Neuron (in vitro differentiated cells): ENCODE measurements around the gene NGF.
"Not testable (repeated sequence)": the region's sequence is repeated elsewhere in the genome, so short reads cannot be mapped to it uniquely, and the experiment has no call there.

ENCODE experiments used
- H2AFZ ChIP-seq: one replicate; pipeline ENCODE4 v1.6.1; 2013; ENCODE audit warnings: low read depth, mild to moderate bottlenecking, inconsistent platforms, low read length, moderate library complexity
- H3K27me3 ChIP-seq: one replicate; pipeline ENCODE4 v1.6.1; 2013; ENCODE audit warnings: low read length; ENCODE audit not compliant: insufficient read depth
- H3K36me3 ChIP-seq: one replicate; pipeline ENCODE4 v1.6.1; 2013; ENCODE audit warnings: low read length; ENCODE audit not compliant: insufficient read depth
- H3K4me1 ChIP-seq: one replicate; pipeline ENCODE4 v1.6.1; 2013; ENCODE audit warnings: low read length; ENCODE audit not compliant: insufficient read depth
- H3K4me3 ChIP-seq: 2 replicates; pipeline ENCODE4 v1.5.1; 2013; ENCODE audit warnings: mild to moderate bottlenecking, low read length, moderate library complexity
- H3K9me3 ChIP-seq: one replicate; pipeline ENCODE4 v1.6.1; 2013; ENCODE audit warnings: low read length

The NGF gene

GRCh38 chr1:115337633-115338456, at the start of gene NGF:
Gene NGF, minus strand, starts transcription at chr1:115338249. Its CDS starts 51,454 bp downstream, at chr1:115286795.
- peaks cover 46% of the 10 kb centered on the region for H3K27me3 ChIP-seq
- no peaks in the 10 kb centered on the region for H3K36me3 ChIP-seq
- no peak within 1 kb of the TSS for H2AFZ ChIP-seq

GRCh38 chr1:115383455-115383854, 45.4 kb upstream of the NGF start:
- not testable (repeated sequence) for H3K4me1 ChIP-seq, H3K27me3 ChIP-seq, H3K9me3 ChIP-seq, H3K4me3 ChIP-seq, H2AFZ ChIP-seq, H3K36me3 ChIP-seq

More at GRCh38 chr1:115337633-115338456, at the start of gene NGF:
- Histone ChIP-seq H3K9me3 (no peaks in the 10 kb centered on the region), H3K4me3 (no peak within 1 kb of the TSS), H3K4me1 (no peaks in the 10 kb centered on the region)

- Histone ChIP-seq H2AFZ (no peak overlapping the region), H3K4me1 (no peaks in the 10 kb centered on the region), H3K4me3 (no peak overlapping the region), H3K9me3 (no peaks in the 10 kb centered on the region), H3K27me3 (no peaks in the 10 kb centered on the region), H3K36me3 (no peaks in the 10 kb centered on the region)
Measured at GRCh38 chr1:115379943-115380342, 41.9 kb upstream of the NGF start.

- no peaks in the 10 kb centered on the region for H3K9me3 ChIP-seq
- no peaks in the 10 kb centered on the region for H3K27me3 ChIP-seq
- H3K4me1 ChIP-seq: no peaks in the 10 kb centered on the region
- no peaks in the 10 kb centered on the region for H3K36me3 ChIP-seq
- H3K4me3 ChIP-seq: no peak overlapping the region
- no peak overlapping the region for H2AFZ ChIP-seq
Measured at GRCh38 chr1:115377411-115377810, 39.4 kb upstream of the NGF start.

- Histone ChIP-seq H3K4me1 (no peaks in the 10 kb centered on the region), H3K27me3 (no peaks in the 10 kb centered on the region), H3K4me3 (no peak overlapping the region), H3K36me3 (no peaks in the 10 kb centered on the region), H3K9me3 (no peaks in the 10 kb centered on the region), H2AFZ (no peak overlapping the region)
Measured at GRCh38 chr1:115374598-115374997, 36.5 kb upstream of the NGF start.

GRCh38 chr1:115373305-115373704, 35.3 kb upstream of the NGF start:
- H3K9me3 ChIP-seq: no peaks in the 10 kb centered on the region
- no peaks in the 10 kb centered on the region for H3K4me1 ChIP-seq
- no peaks in the 10 kb centered on the region for H3K27me3 ChIP-seq
- no peak overlapping the region for H3K4me3 ChIP-seq
- H3K36me3 ChIP-seq: no peaks in the 10 kb centered on the region
- H2AFZ ChIP-seq: no peak overlapping the region

GRCh38 chr1:115365738-115366137, 27.7 kb upstream of the NGF start:
- no peaks in the 10 kb centered on the region for H3K36me3 ChIP-seq
- H3K4me3 ChIP-seq: no peak overlapping the region
- H3K4me1 ChIP-seq: no peaks in the 10 kb centered on the region
- H3K9me3 ChIP-seq: no peaks in the 10 kb centered on the region
- peaks cover 2% of the 10 kb centered on the region for H3K27me3 ChIP-seq
- H2AFZ ChIP-seq: no peak overlapping the region

GRCh38 chr1:115364780-115365155, 26.7 kb upstream of the NGF start:
- Histone ChIP-seq H3K4me3 (no peak overlapping the region), H3K27me3 (peaks cover 2% of the 10 kb centered on the region), H3K36me3 (no peaks in the 10 kb centered on the region), H3K4me1 (no peaks in the 10 kb centered on the region), H3K9me3 (no peaks in the 10 kb centered on the region), H2AFZ (no peak overlapping the region)

- Histone ChIP-seq H2AFZ (no peak overlapping the region), H3K36me3 (no peaks in the 10 kb centered on the region), H3K4me1 (no peaks in the 10 kb centered on the region), H3K27me3 (peaks cover 2% of the 10 kb centered on the region), H3K9me3 (no peaks in the 10 kb centered on the region), H3K4me3 (no peak overlapping the region)
Measured at GRCh38 chr1:115364046-115364779, 26.2 kb upstream of the NGF start.

- peaks cover 2% of the 10 kb centered on the region for H3K27me3 ChIP-seq
- no peaks in the 10 kb centered on the region for H3K36me3 ChIP-seq
- no peak overlapping the region for H2AFZ ChIP-seq
- no peak overlapping the region for H3K4me3 ChIP-seq
- H3K9me3 ChIP-seq: no peaks in the 10 kb centered on the region
- no peaks in the 10 kb centered on the region for H3K4me1 ChIP-seq
Measured at GRCh38 chr1:115363171-115363570, 25.1 kb upstream of the NGF start.

- H3K36me3 ChIP-seq, H2AFZ ChIP-seq, H3K9me3 ChIP-seq, H3K4me1 ChIP-seq, H3K4me3 ChIP-seq, H3K27me3 ChIP-seq: not testable (repeated sequence)
Measured at GRCh38 chr1:115360505-115361129, 22.6 kb upstream of the NGF start.

- not testable (repeated sequence) for H2AFZ ChIP-seq
Measured at GRCh38 chr1:115359787-115360452, 21.9 kb upstream of the NGF start.

GRCh38 chr1:115356356-115356755, 18.3 kb upstream of the NGF start:
- Histone ChIP-seq H3K36me3 (no peaks in the 10 kb centered on the region), H3K9me3 (no peaks in the 10 kb centered on the region), H3K27me3 (no peaks in the 10 kb centered on the region), H3K4me1 (no peaks in the 10 kb centered on the region), H3K4me3 (no peak overlapping the region), H2AFZ (no peak overlapping the region)

More at GRCh38 chr1:115359787-115360452, 21.9 kb upstream of the NGF start:
- not testable (repeated sequence) for H3K36me3 ChIP-seq, H3K4me3 ChIP-seq, H3K27me3 ChIP-seq, H3K4me1 ChIP-seq, H3K9me3 ChIP-seq
